Measurements from ENCODE around the gene HDLBP.

HDLBP gene

GRCh38 chr2:241229563-241230401 lies 85.7 kb downstream of the HDLBP start:
- peaks cover 94% of the 10 kb centered on the region for H3K36me3 ChIP-seq (replicated peaks)
- in situ Hi-C loops (cut with HindIII; ENCODE audit: low pct_ligation_motif_present, low sequenced_read_pairs): no loop called here
- no peak for DNase-seq
- no peak for TF ChIP-seq CTCF (IDR thresholded peaks at IDR 0.05; ENCODE audit: low read depth, low read length, missing control alignments)
- H3K27me3 ChIP-seq (replicated peaks): no peaks in the 10 kb centered on the region
- no peak overlapping the region for H3K4me3 ChIP-seq (ENCODE audit: low read depth, low read length)
- no peak overlapping the region for H3K27ac ChIP-seq

- Histone ChIP-seq H3K4me3 (ENCODE audit: low read depth, low read length) (no peak overlapping the region), H3K27me3 (replicated peaks) (no peaks in the 10 kb centered on the region), H3K27ac (no peak overlapping the region), H3K36me3 (replicated peaks) (peaks cover 86% of the 10 kb centered on the region)
- DNase-seq: no peak
- TF ChIP-seq CTCF (IDR thresholded peaks at IDR 0.05; ENCODE audit: low read depth, low read length, missing control alignments): no peak
- in situ Hi-C loops (cut with HindIII; ENCODE audit: low pct_ligation_motif_present, low sequenced_read_pairs): no loop called here
Observed at GRCh38 chr2:241228860-241229516, 86.5 kb downstream of the HDLBP start.

- H3K27ac ChIP-seq: no peak overlapping the region
- no peak for DNase-seq
- TF ChIP-seq CTCF (IDR thresholded peaks at IDR 0.05; ENCODE audit: low read depth, low read length, missing control alignments): no peak
- peaks cover 79% of the 10 kb centered on the region for H3K36me3 ChIP-seq (replicated peaks)
- no peaks in the 10 kb centered on the region for H3K27me3 ChIP-seq (replicated peaks)
- no peak overlapping the region for H3K4me3 ChIP-seq (ENCODE audit: low read depth, low read length)
- in situ Hi-C loops (cut with HindIII; ENCODE audit: low pct_ligation_motif_present, low sequenced_read_pairs): no loop called here
Observed at GRCh38 chr2:241228081-241228859, 87.2 kb downstream of the HDLBP start.

GRCh38 chr2:241227594-241227993 lies 87.9 kb downstream of the HDLBP start:
- TF ChIP-seq CTCF (IDR thresholded peaks at IDR 0.05; ENCODE audit: low read depth, low read length, missing control alignments): no peak
- Histone ChIP-seq H3K36me3 (replicated peaks) (peaks cover 72% of the 10 kb centered on the region), H3K27ac (no peak overlapping the region), H3K27me3 (replicated peaks) (no peaks in the 10 kb centered on the region), H3K4me3 (ENCODE audit: low read depth, low read length) (no peak overlapping the region)
- in situ Hi-C loops (cut with HindIII; ENCODE audit: low pct_ligation_motif_present, low sequenced_read_pairs): no loop called here
- DNase-seq: no peak

- peaks cover 66% of the 10 kb centered on the region for H3K36me3 ChIP-seq (replicated peaks)
- no peak for TF ChIP-seq CTCF (IDR thresholded peaks at IDR 0.05; ENCODE audit: low read depth, low read length, missing control alignments)
- H3K4me3 ChIP-seq (ENCODE audit: low read depth, low read length): no peak overlapping the region
- H3K27ac ChIP-seq: no peak overlapping the region
- in situ Hi-C loops (cut with HindIII; ENCODE audit: low pct_ligation_motif_present, low sequenced_read_pairs): no loop called here
- DNase-seq: no peak
- H3K27me3 ChIP-seq (replicated peaks): no peaks in the 10 kb centered on the region
Observed at GRCh38 chr2:241226723-241227572, 88.5 kb downstream of the HDLBP start.

Data from brain microvascular endothelial cell (primary cell).